Measurements from ENCODE around the gene TRMT1.

Gene TRMT1

DNA sequence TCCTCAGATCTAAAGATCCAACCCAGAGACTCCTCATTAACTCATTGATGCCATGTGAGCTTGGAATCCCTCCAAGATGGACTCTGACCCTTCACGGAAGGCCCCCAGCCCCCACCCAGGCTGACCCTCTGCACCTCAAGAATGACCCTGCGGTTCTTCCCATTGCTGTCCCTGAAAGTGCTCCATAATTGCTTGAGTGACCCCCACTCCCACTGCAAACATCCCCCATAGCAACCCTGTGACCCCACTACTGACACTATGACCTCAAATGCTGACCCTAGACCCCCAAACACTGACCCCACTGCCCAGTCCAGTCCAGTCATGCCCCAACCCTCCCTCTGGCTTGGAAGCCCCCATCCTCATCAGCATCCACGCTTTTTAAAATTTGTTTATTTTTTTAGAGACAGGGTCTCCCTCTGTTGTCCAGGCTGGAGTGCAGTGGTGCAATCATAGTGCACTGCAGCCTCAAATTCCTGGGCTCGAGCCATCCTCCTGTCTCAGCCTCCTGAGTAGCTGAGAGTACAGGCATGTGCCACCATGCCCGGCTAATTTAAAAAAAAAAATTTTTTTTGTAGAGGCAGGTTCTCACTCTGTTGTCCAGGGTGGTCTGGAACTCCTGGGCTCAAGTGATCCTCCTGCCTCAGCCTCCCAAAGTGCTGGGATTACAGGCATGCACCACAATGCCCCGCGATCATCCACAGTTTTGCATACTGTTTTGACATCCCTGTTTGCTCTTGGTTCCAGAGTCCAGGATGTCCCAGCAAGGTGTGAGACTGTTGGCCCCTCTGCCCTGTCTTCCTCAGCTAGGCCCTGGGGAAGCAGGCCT lies 14.7 kb downstream of the TRMT1 start:
- DNase-seq = no peak

DNA sequence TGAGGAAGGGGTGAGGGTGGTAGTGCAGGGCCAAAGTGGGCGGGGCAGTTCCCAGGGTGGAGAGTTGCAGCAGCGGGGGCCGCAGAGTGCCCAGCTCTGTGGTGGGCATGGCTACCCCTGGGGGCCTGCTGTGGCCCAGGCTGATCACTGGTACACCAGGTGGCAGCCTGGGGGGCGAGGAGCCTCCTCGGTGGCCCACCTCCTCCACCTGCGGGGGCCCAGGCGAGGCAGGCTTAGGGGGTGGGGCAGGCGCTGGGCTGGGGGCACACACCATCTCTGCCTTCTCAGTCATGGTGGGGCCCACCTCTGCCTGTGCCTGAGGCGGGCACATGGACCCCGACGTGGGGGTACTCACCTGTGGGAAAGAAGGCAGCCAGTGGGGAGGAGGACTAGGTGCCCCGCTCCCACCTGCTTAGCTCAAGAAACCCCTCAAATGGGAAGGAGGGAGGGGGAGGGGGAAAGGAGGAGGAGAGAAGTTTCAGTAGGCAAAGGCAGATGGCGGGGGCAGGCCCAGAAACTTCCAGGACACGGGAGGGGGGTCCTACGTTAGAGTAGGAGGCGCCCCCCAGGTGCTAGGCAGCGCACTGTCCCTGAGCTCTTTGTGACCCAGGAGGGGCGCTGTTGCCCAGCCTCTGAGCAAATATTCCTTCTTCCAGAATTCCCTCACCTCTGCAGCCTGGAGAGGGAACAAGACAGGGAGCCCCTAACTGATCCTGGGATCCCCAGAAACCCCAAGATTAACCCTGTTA lies 15.5 kb downstream of the TRMT1 start:
- no peak for DNase-seq

GRCh38 chr19:13100031-13100588 lies 16.4 kb downstream of the TRMT1 start:
- peak; percentile 88 for DNase-seq

DNA sequence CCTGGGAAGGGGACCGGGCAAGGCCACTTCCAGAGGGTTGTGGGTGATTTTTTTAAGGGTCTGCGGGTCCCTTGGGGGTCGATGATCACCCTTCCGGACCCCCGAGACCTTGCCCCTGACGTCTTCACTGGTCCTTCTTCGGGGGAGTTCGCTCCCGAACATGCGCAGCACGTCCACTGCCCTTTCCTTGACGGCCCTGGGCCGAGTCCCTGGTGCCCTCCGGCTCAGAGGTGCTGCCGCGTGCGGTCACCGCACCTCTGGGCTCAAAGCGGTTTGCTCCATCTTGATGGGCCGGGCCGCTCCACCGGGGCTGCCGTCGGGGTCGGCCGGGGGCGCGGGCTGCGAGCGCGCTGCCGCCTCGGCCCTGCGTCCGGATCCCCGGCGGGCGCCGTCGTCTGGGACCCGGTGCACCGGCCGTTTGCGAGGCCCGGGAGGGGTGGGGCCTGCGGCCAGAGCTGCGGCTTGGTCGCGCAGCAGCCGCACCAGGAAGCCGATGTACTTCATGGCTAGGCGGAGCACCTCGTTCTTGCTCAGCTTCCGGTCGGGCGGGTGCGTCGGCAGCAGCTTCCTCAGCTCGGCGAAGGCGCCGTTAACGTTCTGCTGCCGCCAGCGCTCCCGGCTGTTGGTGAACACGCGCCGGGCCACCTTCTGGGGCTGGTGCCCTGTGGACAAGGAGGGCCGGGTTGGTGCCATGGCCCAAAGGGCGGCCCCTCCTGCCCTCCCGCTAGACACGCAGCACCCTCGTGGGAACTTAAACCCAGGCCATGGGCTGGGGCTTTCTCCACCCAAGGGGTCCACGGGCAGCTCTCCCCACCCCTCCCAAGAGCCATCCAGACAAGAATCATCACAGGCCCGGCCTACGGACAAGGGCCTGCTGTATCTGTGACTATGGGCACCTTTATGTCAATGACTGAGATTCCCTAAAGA lies 17.2 kb downstream of the TRMT1 start:
- peak; percentile 85 for DNase-seq

GRCh38 chr19:13098277-13099072 lies 18.1 kb downstream of the TRMT1 start:
- DNase-seq = no peak

- DNase-seq = no peak
Measured at GRCh38 chr19:13097463-13098258, 18.9 kb downstream of the TRMT1 start.

- DNase-seq = no peak
Measured at GRCh38 chr19:13097033-13097462, 19.5 kb downstream of the TRMT1 start.

- no peak for DNase-seq
Measured at GRCh38 chr19:13095934-13096927, 20.3 kb downstream of the TRMT1 start.

DNA sequence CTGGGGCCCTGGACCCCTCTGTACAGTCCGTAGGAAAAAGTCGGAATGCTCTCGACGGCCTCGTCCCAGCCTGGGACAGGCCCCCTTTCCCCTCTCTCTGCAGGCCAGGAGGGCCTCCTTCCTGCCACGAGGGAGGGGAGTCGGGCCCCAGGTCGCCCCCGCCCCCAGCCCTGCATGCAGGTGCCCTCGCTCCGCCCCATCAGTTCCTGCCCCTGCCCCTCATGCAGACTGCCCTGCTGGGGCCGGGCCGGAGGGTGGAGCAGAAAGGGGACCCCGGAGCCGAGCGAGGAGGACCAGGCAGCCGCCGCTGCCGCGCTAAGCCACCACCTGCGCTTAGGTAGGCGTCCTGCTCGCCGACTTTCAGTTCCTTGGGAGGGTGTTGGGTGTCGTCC lies 21.2 kb downstream of the TRMT1 start:
- no peak for DNase-seq

- DNase-seq = no peak
Measured at GRCh38 chr19:13094771-13095392, 21.7 kb downstream of the TRMT1 start.

DNA sequence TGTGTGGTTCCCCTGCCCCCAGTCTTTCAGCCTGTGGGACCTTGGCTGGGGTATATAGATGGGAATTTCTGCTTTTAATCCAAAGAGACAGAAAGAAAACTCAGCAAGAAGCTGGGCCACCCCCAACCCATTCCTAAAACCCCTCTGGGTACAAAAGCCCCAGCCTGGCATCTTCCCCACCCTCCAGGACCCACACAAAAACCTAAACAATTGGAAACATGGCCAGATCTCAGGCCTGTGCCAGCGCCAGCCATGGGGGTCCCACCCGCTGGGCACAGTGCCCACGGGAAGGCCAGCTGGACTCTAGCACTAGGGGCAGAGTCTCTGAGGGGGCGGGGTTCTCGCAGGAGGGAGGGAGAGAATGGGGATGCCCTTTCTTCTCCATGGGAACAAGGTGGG lies 22.4 kb downstream of the TRMT1 start:
- DNase-seq = no peak

DNA sequence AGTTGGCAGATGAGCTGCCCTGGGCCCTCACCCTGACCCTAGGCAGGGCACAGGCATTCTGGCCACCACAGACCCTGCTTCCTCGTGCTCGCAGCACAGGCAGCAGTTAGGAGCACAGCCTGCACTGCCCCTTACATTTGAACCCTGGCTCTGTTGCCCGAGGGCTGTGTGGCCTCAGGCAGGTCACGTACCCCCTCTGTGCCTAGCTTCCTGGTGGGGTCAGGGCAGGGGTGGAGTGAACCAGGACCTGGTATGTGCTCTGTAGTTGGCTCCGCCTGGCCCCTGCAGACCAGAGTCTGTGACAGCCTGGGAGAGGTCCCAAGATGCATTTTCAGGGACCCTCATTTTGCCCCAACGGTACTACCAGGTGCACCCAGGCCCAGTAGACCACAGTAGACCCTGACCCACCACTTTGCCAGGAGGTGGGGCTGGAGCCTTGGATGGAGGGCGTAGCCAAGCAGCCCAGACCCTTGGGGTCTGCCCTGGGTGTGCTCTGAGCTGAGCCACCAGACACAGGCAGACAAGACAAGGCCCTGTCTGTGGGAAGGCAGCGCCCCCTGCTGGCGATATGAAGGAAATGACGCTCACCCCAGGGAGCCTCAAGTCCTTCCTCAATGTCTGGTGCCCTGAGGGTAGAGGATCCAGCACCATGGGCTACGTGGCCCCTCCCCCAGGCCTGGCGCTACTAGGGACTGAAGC lies 23.0 kb downstream of the TRMT1 start:
- peak; percentile 92 for DNase-seq

DNA sequence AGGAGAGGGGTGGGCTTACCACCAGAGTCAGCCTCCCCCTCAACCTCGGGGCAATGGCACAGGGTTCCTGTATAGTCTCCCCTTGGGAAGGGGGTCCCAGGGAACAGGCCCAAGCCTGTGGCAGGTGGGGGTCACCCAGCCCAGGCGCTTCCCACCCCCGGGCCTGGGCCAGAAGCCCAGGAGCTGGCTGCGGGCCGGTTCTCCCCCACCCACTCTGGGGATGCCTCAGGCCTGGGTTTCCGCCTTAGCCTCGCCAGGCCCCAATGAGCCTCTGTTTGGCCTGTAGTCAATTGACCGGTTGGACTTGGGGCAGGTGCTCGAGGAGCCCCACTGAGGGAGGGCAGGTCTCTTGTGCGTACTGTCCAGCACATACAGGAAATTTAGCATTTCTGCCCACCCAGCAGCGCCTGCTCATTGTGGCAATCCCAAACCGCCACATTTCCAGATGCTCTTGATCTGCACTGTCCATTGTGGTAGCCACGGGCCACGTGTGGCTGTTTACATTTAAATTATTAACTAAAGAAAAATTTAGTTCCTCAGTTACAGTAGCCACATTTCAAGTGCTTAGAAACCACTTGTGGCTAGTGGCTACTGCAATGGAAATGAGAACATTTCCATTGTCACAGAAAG lies 23.8 kb downstream of the TRMT1 start:
- no peak for DNase-seq

- DNase-seq = no peak
Measured at GRCh38 chr19:13092158-13092543, 24.4 kb downstream of the TRMT1 start.

GRCh38 chr19:13091400-13092157 lies 25.0 kb downstream of the TRMT1 start:
- no peak for DNase-seq

DNA sequence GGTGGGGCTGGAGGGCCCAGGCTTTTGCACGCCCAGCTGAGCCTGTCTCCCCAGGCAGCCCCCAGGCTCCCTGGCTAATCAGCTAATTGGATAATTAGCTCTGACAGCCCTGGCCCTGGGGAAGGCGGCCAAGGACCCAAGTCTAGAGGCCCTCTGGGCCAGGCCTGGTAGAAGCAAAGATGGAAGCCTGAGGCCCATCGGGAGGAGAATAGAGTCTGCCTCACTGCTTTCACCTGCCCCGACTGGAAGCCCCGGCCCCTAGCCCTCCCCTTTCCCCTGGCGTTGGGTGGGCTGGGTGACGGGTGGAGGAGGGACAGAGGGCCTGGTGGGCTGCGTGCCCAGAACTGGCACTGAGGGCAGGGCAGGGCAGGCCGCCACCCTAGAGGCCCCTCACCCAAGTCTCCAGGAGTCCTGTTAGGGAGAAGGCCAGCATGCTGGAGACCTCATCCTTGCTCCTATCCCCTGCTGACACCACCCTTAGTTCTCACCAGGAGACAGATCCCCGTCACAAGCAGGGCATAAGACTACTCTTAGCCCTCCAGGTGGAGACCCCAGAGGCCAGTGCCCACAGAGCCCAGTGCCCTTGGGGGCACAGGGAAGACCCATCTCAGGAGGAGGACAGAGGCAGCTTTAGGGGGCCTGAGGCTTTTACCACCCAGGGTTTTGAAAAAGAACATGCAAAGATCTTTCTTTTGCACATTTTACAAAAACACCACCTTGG lies 25.9 kb downstream of the TRMT1 start:
- DNase-seq = no peak

All from activated CD8-positive, alpha-beta memory T cell treated with anti-CD3 and anti-CD28 coated beads, Interleukin-2, amount 50 U/mL, for 48 hours (primary cell).